Retinal pigment epithelial cell (primary cell): Measurements from ENCODE around the gene TSHZ2.
A peak's percentile ranks its signal among the peaks of the same experiment; 100 is the strongest.
"Not testable (repeated sequence)": the region's sequence is repeated elsewhere in the genome, so short reads cannot be mapped to it uniquely, and the experiment has no call there.

Source experiments
- DNase-seq: peaks from one replicate; pipeline ENCODE4 v3.0.0-alpha.2; 2010; ENCODE audit warnings: low read depth
- H3K4me3 ChIP-seq: 2 replicates; pipeline ENCODE4 v1.5.1; 2011; ENCODE audit warnings: mild to moderate bottlenecking, low read length, control low read depth, moderate library complexity
- TF ChIP-seq, protein P1 (sequence below): conservative IDR thresholded peaks from 2 replicates; pipeline ENCODE4 v1.5.1; 2011; ENCODE audit warnings: low read depth, low read length, control low read depth, inconsistent platforms

The TSHZ2 gene

GRCh38 chr20:53023732-53024520 is 51.8 kb downstream of the TSHZ2 start:
- DNase-seq: no peak
- TF ChIP-seq, protein P1, sequence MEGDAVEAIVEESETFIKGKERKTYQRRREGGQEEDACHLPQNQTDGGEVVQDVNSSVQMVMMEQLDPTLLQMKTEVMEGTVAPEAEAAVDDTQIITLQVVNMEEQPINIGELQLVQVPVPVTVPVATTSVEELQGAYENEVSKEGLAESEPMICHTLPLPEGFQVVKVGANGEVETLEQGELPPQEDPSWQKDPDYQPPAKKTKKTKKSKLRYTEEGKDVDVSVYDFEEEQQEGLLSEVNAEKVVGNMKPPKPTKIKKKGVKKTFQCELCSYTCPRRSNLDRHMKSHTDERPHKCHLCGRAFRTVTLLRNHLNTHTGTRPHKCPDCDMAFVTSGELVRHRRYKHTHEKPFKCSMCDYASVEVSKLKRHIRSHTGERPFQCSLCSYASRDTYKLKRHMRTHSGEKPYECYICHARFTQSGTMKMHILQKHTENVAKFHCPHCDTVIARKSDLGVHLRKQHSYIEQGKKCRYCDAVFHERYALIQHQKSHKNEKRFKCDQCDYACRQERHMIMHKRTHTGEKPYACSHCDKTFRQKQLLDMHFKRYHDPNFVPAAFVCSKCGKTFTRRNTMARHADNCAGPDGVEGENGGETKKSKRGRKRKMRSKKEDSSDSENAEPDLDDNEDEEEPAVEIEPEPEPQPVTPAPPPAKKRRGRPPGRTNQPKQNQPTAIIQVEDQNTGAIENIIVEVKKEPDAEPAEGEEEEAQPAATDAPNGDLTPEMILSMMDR: no peak
- no peak overlapping the region for H3K4me3 ChIP-seq

GRCh38 chr20:53024653-53025052 is 52.5 kb downstream of the TSHZ2 start:
- not testable (repeated sequence) for H3K4me3 ChIP-seq, DNase-seq

DNA sequence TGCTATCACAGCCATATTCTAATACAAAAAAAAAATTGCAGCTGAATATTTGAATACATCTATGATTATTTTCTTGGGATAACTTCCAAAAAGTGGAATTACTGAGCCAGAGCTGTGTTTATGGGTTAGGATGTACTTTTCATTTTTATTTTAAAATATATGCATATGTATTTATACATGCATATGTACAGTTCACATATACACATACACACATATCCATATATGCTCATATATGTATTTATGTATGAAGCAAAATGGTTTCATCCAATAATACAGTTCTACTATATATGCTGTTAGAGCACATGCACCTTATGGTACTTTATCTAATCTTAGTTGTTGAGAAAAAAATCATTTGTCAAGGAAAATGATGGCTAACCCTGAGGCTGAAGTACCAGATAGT is 54.9 kb downstream of the TSHZ2 start:
- DNase-seq: no peak
- TF ChIP-seq, protein P1: no peak
- no peak overlapping the region for H3K4me3 ChIP-seq

DNA sequence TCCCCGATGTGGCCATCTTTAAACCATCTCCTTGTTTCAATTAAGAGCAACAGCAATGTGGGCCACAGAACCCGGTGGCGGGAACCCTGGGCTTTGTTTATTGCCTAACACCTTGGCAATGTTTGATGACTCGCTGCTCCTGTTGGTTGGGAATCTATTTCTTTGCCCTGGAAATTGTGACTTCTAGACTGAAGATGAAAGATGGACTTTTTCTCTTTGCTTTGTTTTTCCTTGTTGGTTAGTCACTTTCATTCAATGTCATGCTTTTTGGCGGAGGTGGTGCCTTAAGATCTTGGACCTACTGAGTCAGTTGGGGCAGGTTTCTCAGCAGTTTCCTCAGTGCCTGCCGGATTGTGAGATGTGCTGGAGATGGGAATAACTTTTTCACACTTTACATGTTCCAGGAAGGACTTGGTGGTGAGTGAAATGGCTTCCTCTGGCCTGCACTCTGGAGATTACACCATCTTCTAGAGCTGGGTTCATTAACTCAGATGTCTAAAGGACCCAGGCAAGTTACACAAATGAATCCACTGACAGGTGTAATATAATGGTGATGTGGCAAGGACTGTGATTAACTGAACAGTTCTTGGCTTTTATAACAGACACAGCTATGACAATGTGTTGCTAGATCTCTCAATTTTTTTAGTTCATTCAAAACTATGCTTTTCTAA is 56.3 kb downstream of the TSHZ2 start:
- DNase-seq: no peak
- TF ChIP-seq, protein P1: no peak
- no peak overlapping the region for H3K4me3 ChIP-seq

GRCh38 chr20:53030061-53030460 is 57.9 kb downstream of the TSHZ2 start:
- TF ChIP-seq, protein P1: no peak
- no peak overlapping the region for H3K4me3 ChIP-seq
- no peak for DNase-seq

DNA sequence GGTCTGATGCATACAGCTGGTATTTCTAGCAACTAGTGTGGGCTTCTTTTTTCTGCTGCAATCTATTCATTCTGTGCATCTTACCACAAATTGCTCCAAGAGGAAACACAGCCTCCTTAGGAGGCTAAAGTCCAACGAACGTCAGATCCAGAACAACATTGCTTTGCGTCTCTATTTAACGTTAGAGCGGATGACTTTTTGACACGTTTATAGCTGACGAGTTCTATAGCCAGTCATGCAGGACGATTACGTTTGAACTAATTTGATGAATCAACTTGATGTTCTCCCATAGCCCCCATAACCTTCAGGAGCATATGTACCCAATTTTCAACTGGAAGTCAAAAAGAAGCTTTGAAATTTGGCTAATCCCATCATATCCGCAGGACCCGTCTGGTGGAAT is 59.9 kb downstream of the TSHZ2 start:
- no peak overlapping the region for H3K4me3 ChIP-seq
- no peak for DNase-seq
- TF ChIP-seq, protein P1: no peak

- TF ChIP-seq, protein P1: no peak
- no peak overlapping the region for H3K4me3 ChIP-seq
- DNase-seq: peak; percentile 85
Observed at GRCh38 chr20:53032478-53032932, 60.3 kb downstream of the TSHZ2 start.
